Measurements from ENCODE around the gene MYO1E.

DNA sequence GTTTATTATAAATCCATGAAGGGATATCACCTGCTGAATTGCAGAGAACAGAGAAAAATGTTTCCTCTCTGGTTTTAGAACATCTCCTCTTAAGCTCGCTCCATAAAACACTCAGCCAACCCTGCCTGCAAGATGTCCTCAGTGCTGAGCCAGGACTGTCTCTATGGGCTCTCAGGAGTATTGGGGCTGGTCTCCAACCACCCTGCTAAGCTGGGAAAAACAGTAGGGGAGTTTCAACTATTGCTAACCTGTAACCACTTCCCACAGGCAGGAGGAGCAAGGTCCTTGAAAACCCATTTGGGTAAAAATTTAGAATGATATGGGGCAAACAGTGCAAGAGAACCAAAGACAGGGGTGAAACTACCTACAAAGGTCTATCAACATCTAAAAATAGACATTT is 34.3 kb downstream of the MYO1E start:
- TF ChIP-seq POLR2A (IDR thresholded peaks at IDR 0.05): no peak
- TF ChIP-seq CTCF (IDR thresholded peaks at IDR 0.05): no peak
